Mesenchymal stem cell (in vitro differentiated cells and primary cell): Measurements from ENCODE around the gene PDE11A.

ENCODE experiments used
- DNase-seq: peaks from one replicate; pipeline ENCODE4 v3.0.0-alpha.2; 2013
- H2AFZ ChIP-seq: one replicate; pipeline ENCODE4 v1.6.1; 2013; ENCODE audit warnings: low read depth, mild to moderate bottlenecking, control low read depth, inconsistent platforms, low read length, moderate library complexity
- H2AK5ac ChIP-seq: 2 replicates; pipeline ENCODE4 v1.6.1; 2013; ENCODE audit warnings: low read length, moderate library complexity, mild to moderate bottlenecking, inconsistent platforms; ENCODE audit not compliant: severe bottlenecking
- H2BK120ac ChIP-seq: one replicate; pipeline ENCODE4 v1.6.1; 2013; ENCODE audit warnings: low read depth, mild to moderate bottlenecking, inconsistent platforms, low read length, moderate library complexity
- H2BK12ac ChIP-seq, 2 experiments: one replicate each; pipeline ENCODE4 v1.6.1; 2013; ENCODE audit warnings: inconsistent platforms in 2 of 2, low read length in 2 of 2, mild to moderate bottlenecking in 2 of 2, moderate library complexity in 2 of 2, control low read depth in 1 of 2
- H2BK15ac ChIP-seq: one replicate; pipeline ENCODE4 v1.6.1; 2013; ENCODE audit warnings: mild to moderate bottlenecking, low read depth, inconsistent platforms; ENCODE audit not compliant: poor library complexity, severe bottlenecking
- H2BK5ac ChIP-seq: 2 replicates; pipeline ENCODE4 v1.6.1; 2013; ENCODE audit warnings: low read depth, mild to moderate bottlenecking, low read length, control low read depth, inconsistent platforms; ENCODE audit not compliant: poor library complexity, severe bottlenecking
- H3K14ac ChIP-seq, 2 experiments: one replicate each; pipeline ENCODE4 v1.6.1; 2013; ENCODE audit warnings: inconsistent platforms in 2 of 2, low read length in 2 of 2, control low read depth in 1 of 2, mild to moderate bottlenecking in 1 of 2, moderate library complexity in 1 of 2
- H3K18ac ChIP-seq, 2 experiments: one replicate each; pipeline ENCODE4 v1.6.1; 2013; ENCODE audit warnings: inconsistent platforms in 2 of 2, low read length in 2 of 2, control low read depth in 1 of 2, low read depth in 1 of 2, mild to moderate bottlenecking in 1 of 2
- H3K23ac ChIP-seq, 2 experiments: one replicate each; pipeline ENCODE4 v1.6.1; 2013; ENCODE audit warnings: inconsistent platforms in 2 of 2, low read length in 2 of 2, mild to moderate bottlenecking in 2 of 2, moderate library complexity in 2 of 2, control low read depth in 1 of 2
- H3K27ac ChIP-seq: 2 replicates; pipeline ENCODE4 v1.5.1; 2013; ENCODE audit warnings: mild to moderate bottlenecking, moderate library complexity, low read length, control low read depth, inconsistent platforms; ENCODE audit not compliant: poor library complexity, severe bottlenecking
- H3K27me3 ChIP-seq, 2 experiments: 2 replicates each; pipeline versions ENCODE4 v1.6.1 to v1.7.0; 2013; ENCODE audit warnings: low read length in 2 of 2, mild to moderate bottlenecking in 2 of 2, moderate library complexity in 2 of 2, control low read depth in 1 of 2, inconsistent platforms in 1 of 2; ENCODE audit not compliant: control insufficient read depth in 1 of 2, insufficient read depth in 1 of 2
- H3K36me3 ChIP-seq, 2 experiments: 2 replicates each; pipeline versions ENCODE4 v1.6.1 to v1.7.0; 2013; ENCODE audit warnings: low read length in 2 of 2, control low read depth in 1 of 2, inconsistent platforms in 1 of 2, low read depth in 1 of 2, mild to moderate bottlenecking in 1 of 2; ENCODE audit not compliant: insufficient read depth in 2 of 2, control insufficient read depth in 1 of 2
- H3K4ac ChIP-seq, 2 experiments: one replicate each; pipeline ENCODE4 v1.6.1; 2013; ENCODE audit warnings: inconsistent platforms in 2 of 2, low read length in 2 of 2, mild to moderate bottlenecking in 2 of 2, moderate library complexity in 2 of 2, control low read depth in 1 of 2, low read depth in 1 of 2
- H3K4me1 ChIP-seq: 2 replicates; pipeline ENCODE4 v1.6.1; 2013; ENCODE audit warnings: low read depth, low read length, control low read depth; ENCODE audit not compliant: control insufficient read depth, insufficient read depth
- H3K4me2 ChIP-seq: 2 replicates; pipeline ENCODE4 v1.6.1; 2013; ENCODE audit warnings: low read length, mild to moderate bottlenecking, inconsistent platforms; ENCODE audit not compliant: poor library complexity, severe bottlenecking
- H3K4me3 ChIP-seq, 2 experiments: 2 replicates each; pipeline versions ENCODE4 v1.5.1 to v1.7.0; 2013; ENCODE audit warnings: low read length in 2 of 2, mild to moderate bottlenecking in 2 of 2, control low read depth in 1 of 2, low read depth in 1 of 2; ENCODE audit not compliant: insufficient read depth in 1 of 2
- H3K79me1 ChIP-seq: replicated peaks from 2 replicates; pipeline ENCODE4 v1.6.1; 2013; ENCODE audit warnings: mild to moderate bottlenecking, control low read depth, low read length, inconsistent platforms; ENCODE audit not compliant: poor library complexity, severe bottlenecking
- H3K9ac ChIP-seq: 2 replicates; pipeline ENCODE4 v1.7.0; 2013; ENCODE audit warnings: mild to moderate bottlenecking, low read length, moderate library complexity
- H3K9me3 ChIP-seq: 2 replicates; pipeline ENCODE4 v1.7.0; 2013; ENCODE audit warnings: mild to moderate bottlenecking, low read length; ENCODE audit not compliant: control insufficient read depth
- H4K8ac ChIP-seq: one replicate; pipeline ENCODE4 v1.6.1; 2013; ENCODE audit warnings: inconsistent platforms, mild to moderate bottlenecking, low read length, moderate library complexity
- H4K91ac ChIP-seq: one replicate; pipeline ENCODE4 v1.6.1; 2013; ENCODE audit warnings: mild to moderate bottlenecking, low read length, inconsistent platforms
- WGBS: methylation state at CpG from one replicate; pipeline ENCODE4 v1.1.7; 2013; ENCODE audit warnings: mixed read lengths; 5-methylcytosine and 5-hydroxymethylcytosine counted together

Gene PDE11A

DNA sequence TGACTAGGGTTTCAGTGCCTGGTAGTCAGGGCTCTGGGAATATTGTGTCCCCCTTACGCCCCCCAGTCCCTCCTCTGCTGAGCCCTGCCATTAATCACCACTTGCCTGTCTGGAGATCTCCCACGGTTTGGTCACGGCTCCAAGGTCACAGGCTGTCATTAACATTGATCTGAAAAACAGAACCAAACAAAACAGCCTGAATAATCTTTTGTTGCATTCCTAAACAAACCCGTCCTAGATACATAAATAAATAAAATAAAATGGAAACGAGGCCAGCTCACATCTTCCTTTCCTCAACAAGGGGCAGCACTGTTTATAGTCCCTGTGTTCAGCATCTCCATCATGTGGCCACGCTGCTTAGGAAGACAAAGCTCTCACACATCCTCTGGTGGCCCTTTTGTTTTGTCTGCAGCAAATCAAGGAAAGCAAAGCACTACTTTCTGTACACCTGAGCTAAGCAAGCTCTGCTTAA lies 397.2 kb downstream of the PDE11A start:
- no peak overlapping the region for H3K23ac ChIP-seq
- WGBS: 17% methylated on average over 6 of the region's 6 CpGs
- H2BK12ac ChIP-seq: no peak overlapping the region
- H3K14ac ChIP-seq: no peak overlapping the region
- H3K27me3 ChIP-seq: peaks cover 0 to 17% of the 10 kb centered on the region in 2 experiments
- H3K9me3 ChIP-seq: no peaks in the 10 kb centered on the region
- no peak overlapping the region for H2AK5ac ChIP-seq
- H3K4me3 ChIP-seq: no peak overlapping the region
- no peaks in the 10 kb centered on the region for H3K4me1 ChIP-seq
- no peak overlapping the region for H2BK120ac ChIP-seq
- H4K8ac ChIP-seq: no peak overlapping the region
- no peak overlapping the region for H3K27ac ChIP-seq
- no peaks in the 10 kb centered on the region for H3K79me1 ChIP-seq
- no peaks in the 10 kb centered on the region for H3K36me3 ChIP-seq
- H2BK5ac ChIP-seq: no peak overlapping the region
- H2AFZ ChIP-seq: no peak overlapping the region
- no peak overlapping the region for H3K9ac ChIP-seq
- H2BK15ac ChIP-seq: no peak overlapping the region
- no peak overlapping the region for H3K18ac ChIP-seq
- H4K91ac ChIP-seq: no peak overlapping the region
- no peak overlapping the region for H3K4ac ChIP-seq
- DNase-seq: no peak
- no peak overlapping the region for H3K4me2 ChIP-seq

DNA sequence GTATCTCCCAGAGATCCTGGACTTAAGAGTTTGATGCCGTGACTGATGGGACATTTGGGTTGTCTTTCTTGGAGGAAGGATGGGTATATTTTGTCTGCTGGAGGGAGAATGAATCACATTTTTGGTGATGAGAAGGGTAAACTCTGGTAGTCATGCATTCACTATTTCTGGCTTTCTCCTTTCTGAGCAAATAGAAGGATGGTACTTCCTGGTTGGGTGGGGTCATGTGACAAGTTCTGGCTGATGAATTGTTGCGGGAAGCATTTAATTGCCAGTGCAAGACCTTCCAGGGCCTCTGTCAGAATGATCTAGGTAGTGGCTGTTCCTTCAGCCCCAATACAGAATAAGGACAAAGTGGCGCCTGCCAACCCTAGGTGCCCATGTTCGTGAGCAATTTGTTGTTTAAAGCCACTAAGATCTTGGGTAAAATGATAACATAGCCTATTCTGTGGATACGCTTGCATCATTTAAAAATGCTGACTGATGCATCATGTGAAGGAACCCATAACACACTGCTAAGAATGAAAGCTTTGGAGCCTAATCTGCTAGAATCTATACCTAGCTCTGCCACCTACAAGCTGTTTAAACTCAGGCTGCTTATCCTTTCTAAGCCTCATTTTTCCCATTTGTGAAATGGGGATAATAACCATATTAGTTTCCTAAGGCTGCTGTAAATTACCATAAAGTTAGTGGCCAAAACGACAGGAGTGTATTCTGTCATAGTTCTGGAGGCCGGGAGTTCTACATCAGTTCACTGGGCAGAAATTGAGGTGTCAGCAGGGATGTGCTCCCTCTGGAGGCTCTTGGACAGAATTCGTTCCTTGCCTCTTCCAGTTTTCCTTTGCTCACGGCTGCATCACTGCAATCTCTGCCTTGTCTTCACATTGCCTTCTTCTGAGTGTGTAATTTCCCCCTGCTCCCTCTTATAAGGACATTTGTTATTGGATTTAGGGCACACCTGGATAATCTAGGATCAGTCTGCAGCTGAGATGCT lies 398.7 kb downstream of the PDE11A start:
- Histone ChIP-seq H2BK12ac (no peak overlapping the region), H3K4me2 (no peak overlapping the region), H3K4ac (no peak overlapping the region), H3K18ac (no peak overlapping the region), H3K23ac (no peak overlapping the region), H2BK5ac (no peak overlapping the region), H3K9me3 (no peaks in the 10 kb centered on the region), H4K8ac (no peak overlapping the region), H2AK5ac (no peak overlapping the region), H4K91ac (no peak overlapping the region), H3K4me3 (no peak overlapping the region), H2BK120ac (no peak overlapping the region), H2BK15ac (no peak overlapping the region), H3K36me3 (no peaks in the 10 kb centered on the region), H3K4me1 (no peaks in the 10 kb centered on the region), H3K79me1 (no peaks in the 10 kb centered on the region), H3K27me3 (peaks cover 0 to 17% of the 10 kb centered on the region in 2 experiments), H3K14ac (no peak overlapping the region), H2AFZ (no peak overlapping the region), H3K27ac (no peak overlapping the region), H3K9ac (no peak overlapping the region)
- 77% methylated on average over 8 of the region's 9 CpGs for WGBS
- no peak for DNase-seq

DNA sequence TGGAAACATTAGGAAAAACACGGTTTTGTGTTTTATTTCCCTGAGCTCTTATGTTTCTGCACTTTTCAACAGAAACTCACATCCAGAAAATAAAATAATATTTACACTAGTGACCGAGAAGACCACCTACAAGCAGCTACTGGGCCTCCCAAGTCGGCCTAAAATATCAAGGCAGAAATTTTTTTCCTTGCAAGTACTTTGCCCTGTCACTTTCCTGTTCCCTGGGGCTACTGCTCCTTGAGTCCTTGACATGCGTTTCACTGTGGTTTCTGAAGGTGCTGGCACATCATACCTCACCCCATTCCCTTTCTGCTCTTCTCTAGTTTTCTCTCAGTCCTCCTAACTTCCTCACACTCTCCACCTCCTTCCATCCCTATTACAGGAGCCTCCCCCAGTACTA lies 400.9 kb downstream of the PDE11A start:
- no peak overlapping the region for H3K4me2 ChIP-seq
- H4K91ac ChIP-seq: no peak overlapping the region
- no peak overlapping the region for H2BK5ac ChIP-seq
- no peak overlapping the region for H2BK12ac ChIP-seq
- H2BK120ac ChIP-seq: no peak overlapping the region
- H4K8ac ChIP-seq: no peak overlapping the region
- no peak overlapping the region for H3K27ac ChIP-seq
- no peak overlapping the region for H3K14ac ChIP-seq
- H2AK5ac ChIP-seq: no peak overlapping the region
- no peak overlapping the region for H2BK15ac ChIP-seq
- H3K9me3 ChIP-seq: no peaks in the 10 kb centered on the region
- H2AFZ ChIP-seq: no peak overlapping the region
- peaks cover 0 to 4% of the 10 kb centered on the region in 2 experiments for H3K27me3 ChIP-seq
- H3K4ac ChIP-seq: no peak overlapping the region
- H3K4me3 ChIP-seq: no peak overlapping the region
- no peaks in the 10 kb centered on the region for H3K36me3 ChIP-seq
- H3K79me1 ChIP-seq: no peaks in the 10 kb centered on the region
- no peaks in the 10 kb centered on the region for H3K4me1 ChIP-seq
- no peak overlapping the region for H3K18ac ChIP-seq
- DNase-seq: no peak
- H3K23ac ChIP-seq: no peak overlapping the region
- WGBS: 58% methylated on average over 4 of the region's 4 CpGs
- H3K9ac ChIP-seq: no peak overlapping the region

DNA sequence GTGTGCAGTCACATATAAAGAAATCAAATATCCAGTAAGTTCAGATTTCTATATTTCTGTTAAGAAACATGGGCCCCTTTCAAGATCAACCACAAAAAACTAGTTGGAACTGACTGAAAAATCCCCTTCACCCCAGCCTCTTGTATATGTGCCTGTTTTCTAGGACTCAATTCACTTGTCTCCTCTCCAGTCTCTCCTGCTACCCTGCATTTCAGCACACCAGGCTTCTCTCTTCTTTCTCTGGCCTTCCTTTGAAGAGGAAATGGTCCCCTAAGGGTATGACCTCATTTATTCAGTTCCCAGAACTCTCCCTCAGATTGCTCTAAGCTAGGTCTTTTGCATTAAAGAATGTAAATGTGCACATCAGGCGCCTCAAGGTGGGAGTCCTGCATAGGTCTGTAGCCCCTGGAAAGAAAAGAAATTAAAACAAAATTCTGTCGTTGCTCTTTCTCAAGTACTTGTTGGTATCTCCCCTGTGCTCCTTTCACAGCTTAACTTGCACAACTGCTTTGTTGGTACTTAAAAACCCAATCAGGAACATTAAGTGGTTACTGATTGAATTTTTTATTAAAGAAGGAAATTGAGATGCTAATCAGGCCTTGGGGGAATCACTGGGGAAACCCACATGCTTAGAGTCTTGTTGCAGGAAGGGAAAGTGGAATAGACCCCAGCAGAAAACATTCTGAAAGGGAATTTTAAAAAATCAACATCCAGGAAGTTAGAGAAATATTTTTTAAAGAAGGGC lies 401.6 kb downstream of the PDE11A start:
- Histone ChIP-seq H3K23ac (no peak overlapping the region), H3K9ac (no peak overlapping the region), H4K8ac (no peak overlapping the region), H3K4me2 (no peak overlapping the region), H2AFZ (no peak overlapping the region), H2BK12ac (no peak overlapping the region), H2BK15ac (no peak overlapping the region), H3K27ac (no peak overlapping the region), H3K4me3 (no peak overlapping the region), H2BK5ac (no peak overlapping the region), H2BK120ac (no peak overlapping the region), H3K4me1 (no peaks in the 10 kb centered on the region), H3K9me3 (no peaks in the 10 kb centered on the region), H3K14ac (no peak overlapping the region), H2AK5ac (no peak overlapping the region), H3K79me1 (no peaks in the 10 kb centered on the region), H4K91ac (no peak overlapping the region), H3K4ac (no peak overlapping the region), H3K18ac (no peak overlapping the region), H3K36me3 (no peaks in the 10 kb centered on the region), H3K27me3 (no peaks in the 10 kb centered on the region)
- no peak for DNase-seq
- WGBS: 32% methylated on average over 2 of the region's 2 CpGs
